IPS-18a (cell line): ENCODE data around the gene MAP1B.
A peak's percentile ranks its signal among the peaks of the same experiment; 100 is the strongest.

ENCODE experiments used
- H3K27ac ChIP-seq: one replicate; pipeline ENCODE4 v1.5.1; 2013; ENCODE audit warnings: low read length
- H3K27me3 ChIP-seq: one replicate; pipeline ENCODE4 v1.6.1; 2013; ENCODE audit warnings: mild to moderate bottlenecking, low read length; ENCODE audit not compliant: control insufficient read depth, insufficient read depth
- H3K36me3 ChIP-seq: one replicate; pipeline ENCODE4 v1.6.1; 2013; ENCODE audit warnings: low read depth, low read length; ENCODE audit not compliant: control insufficient read depth
- H3K4me1 ChIP-seq: one replicate; pipeline ENCODE4 v1.6.1; 2013; ENCODE audit warnings: low read depth, low read length; ENCODE audit not compliant: control insufficient read depth
- H3K4me3 ChIP-seq: one replicate; pipeline ENCODE4 v1.5.1; 2013; ENCODE audit warnings: low read length
- H3K9ac ChIP-seq: one replicate; pipeline ENCODE4 v1.6.1; 2013; ENCODE audit warnings: mild to moderate bottlenecking, low read length, moderate library complexity
- H3K9me3 ChIP-seq: one replicate; pipeline ENCODE4 v1.6.1; 2013; ENCODE audit warnings: low read depth, low read length; ENCODE audit not compliant: control insufficient read depth

Gene MAP1B

DNA sequence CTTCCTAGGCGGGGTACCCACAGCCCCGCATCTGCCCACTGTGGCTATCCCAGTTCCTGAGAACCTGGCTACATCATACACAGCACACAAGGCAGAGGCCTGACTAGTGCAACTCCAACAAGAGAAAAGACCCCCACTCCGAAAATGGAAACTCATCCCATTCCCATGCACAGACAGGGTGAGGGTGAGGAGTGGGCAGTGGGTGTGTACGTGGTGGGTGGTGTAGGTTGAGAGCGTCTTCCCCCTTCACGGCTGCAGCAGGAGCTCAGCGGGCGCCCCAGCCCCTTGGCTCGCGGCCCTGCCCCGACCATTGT, 501 bp upstream of the MAP1B start:
- Histone ChIP-seq H3K27me3 (no peaks in the 10 kb centered on the region), H3K27ac (peak overlapping the region; percentile 67), H3K4me1 (peaks cover 19% of the 10 kb centered on the region), H3K36me3 (no peaks in the 10 kb centered on the region), H3K9me3 (no peaks in the 10 kb centered on the region), H3K9ac (peak overlapping the region; percentile 90), H3K4me3 (peak overlapping the region; percentile 94)

DNA sequence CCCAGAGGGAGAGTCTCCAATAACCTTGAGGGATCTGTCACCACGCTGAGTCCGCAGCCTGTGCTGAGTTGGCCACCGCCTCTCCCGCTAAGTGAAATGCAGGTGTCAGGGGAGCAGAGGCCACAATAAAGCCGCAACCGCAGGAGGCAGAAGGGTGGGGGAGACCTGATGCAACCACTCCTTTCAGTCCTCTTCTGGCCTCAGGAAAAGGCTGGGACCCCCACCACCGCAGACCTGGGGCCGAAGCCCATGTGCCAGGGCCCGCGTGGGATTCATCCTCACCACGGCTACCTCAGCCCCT, 576 bp downstream of the MAP1B start:
- H3K9me3 ChIP-seq: no peaks in the 10 kb centered on the region
- H3K27me3 ChIP-seq: no peaks in the 10 kb centered on the region
- H3K4me3 ChIP-seq: peak overlapping the region; percentile 94
- H3K36me3 ChIP-seq: no peaks in the 10 kb centered on the region
- peak overlapping the region; percentile 90 for H3K9ac ChIP-seq
- peak overlapping the region; percentile 36 for H3K27ac ChIP-seq
- H3K4me1 ChIP-seq: peaks cover 19% of the 10 kb centered on the region

DNA sequence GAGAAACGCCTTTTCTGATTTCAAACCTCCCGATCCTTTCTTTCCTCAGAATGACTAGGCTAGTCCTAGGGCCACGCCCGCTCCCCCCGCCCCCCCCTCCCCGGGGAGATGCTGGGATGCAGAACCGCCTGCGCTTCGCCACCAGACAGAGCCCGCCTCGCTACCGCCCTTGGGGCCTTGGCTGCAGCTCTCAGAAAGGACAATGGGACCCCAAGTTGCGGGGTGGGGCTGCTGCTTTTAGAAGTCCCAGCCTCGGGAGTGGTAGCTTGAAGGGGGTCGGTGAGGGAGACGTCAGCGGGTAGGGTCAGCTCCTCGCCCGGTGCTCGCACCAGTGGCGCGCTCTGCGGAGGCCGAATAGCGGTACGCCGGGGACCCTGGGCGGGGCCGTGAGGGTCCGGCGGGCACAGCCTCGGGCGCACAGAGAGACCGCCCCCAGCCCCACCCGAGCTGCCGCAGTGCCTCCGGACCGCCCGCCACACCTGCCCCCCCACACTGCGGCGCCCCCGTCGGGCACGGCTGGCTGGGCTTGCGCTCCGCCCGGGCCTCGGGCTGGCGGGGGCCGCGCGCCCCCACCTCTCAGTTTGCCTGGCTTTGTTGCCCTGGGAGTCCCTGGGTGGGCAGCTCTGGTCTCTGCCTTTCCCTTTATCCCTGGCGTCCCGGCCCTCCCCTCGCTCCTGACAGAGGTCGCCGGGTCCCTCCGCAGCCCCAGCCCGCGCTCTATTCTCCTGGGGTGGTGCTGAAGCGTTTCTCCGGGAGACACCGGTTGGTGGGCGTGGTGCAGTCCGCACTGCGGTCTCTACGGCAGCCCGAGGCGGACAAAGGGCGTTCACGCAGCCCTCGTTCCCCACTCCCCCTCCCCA, 1.2 kb downstream of the MAP1B start:
- peak overlapping the region; percentile 36 for H3K27ac ChIP-seq
- no peaks in the 10 kb centered on the region for H3K36me3 ChIP-seq
- H3K9ac ChIP-seq: peak overlapping the region; percentile 90
- H3K9me3 ChIP-seq: no peaks in the 10 kb centered on the region
- H3K27me3 ChIP-seq: no peaks in the 10 kb centered on the region
- H3K4me1 ChIP-seq: peaks cover 19% of the 10 kb centered on the region
- peak overlapping the region; percentile 94 for H3K4me3 ChIP-seq

DNA sequence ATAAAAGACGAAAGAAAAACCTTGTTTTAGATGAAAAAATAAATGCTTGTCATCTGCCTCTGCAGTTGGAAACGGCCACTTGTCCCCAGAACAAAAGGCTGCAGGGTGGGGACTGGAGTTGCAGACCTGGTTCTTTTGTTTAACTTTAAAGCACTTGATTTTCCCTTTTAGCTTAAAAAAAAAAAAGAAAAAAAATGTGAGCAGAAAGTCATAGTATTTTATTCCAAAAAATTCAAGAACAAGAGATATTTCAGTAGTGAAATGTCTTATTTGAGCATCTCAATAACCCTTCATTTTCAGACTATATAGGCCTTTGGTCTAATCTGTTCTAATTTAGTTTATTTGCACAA, 1.8 kb downstream of the MAP1B start:
- H3K36me3 ChIP-seq: peaks cover 2% of the 10 kb centered on the region
- peak overlapping the region; percentile 90 for H3K9ac ChIP-seq
- H3K27ac ChIP-seq: no peak overlapping the region

DNA sequence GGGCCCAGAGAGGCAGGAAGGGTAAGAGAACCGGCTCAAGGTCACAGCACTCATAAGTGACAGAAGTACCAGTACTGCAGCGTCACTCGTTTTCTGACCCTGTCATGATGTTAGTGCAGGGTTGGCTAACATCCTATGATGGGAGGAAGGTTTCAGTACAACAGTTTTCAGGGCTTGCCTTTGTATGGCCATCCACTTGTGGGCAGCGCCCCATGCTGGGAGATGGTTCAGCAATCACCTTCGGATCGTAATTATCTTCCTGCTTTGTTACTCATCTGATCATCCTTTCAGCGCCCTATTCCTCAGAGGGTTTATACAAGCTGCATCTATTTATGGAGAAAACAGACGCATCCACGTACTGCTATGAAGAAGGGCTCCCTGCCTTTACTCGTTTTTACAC, 2.4 kb downstream of the MAP1B start:
- H3K4me1 ChIP-seq: peaks cover 19% of the 10 kb centered on the region
- H3K9me3 ChIP-seq: no peaks in the 10 kb centered on the region
- H3K27me3 ChIP-seq: no peaks in the 10 kb centered on the region
- no peak overlapping the region for H3K27ac ChIP-seq
- peak overlapping the region; percentile 90 for H3K9ac ChIP-seq
- H3K36me3 ChIP-seq: peaks cover 5% of the 10 kb centered on the region
- peak overlapping the region; percentile 94 for H3K4me3 ChIP-seq

More for the DNA sequence above, 1.8 kb downstream of the MAP1B start:
- Histone ChIP-seq H3K4me1 (peaks cover 19% of the 10 kb centered on the region), H3K9me3 (no peaks in the 10 kb centered on the region), H3K27me3 (no peaks in the 10 kb centered on the region), H3K4me3 (peak overlapping the region; percentile 94)

DNA sequence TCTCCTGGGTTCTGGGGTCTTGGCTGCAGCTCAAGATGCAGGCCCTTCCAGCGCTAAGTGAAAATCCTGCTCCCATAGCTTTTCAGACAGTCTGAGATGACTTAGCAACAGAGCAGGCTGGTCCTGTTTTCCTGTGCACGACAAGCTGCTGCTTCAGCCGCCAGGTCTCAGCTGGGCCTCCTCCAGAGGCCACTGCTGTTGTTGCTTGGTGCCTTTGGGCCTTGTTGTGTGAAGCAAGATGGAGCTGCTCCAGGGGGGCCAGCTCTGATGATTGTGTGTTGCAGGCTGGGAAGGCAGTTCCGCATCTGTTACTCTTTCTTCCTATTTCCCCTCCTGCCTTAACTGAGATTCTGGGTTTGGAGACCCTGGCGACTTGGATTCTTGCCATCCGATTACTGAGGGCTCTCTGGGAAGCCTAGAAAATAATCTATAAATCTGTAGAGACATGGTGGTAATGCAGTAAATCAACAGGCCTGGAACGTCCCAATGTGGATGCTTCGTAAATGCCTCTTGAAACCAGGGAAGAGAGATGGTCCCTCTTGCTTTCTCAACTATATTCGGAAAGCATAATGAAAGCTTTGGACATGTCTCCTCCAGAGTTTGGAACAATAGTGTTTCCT, 3.2 kb downstream of the MAP1B start:
- Histone ChIP-seq H3K4me3 (no peak overlapping the region), H3K9me3 (no peaks in the 10 kb centered on the region), H3K27ac (no peak overlapping the region), H3K36me3 (peaks cover 9% of the 10 kb centered on the region), H3K4me1 (peaks cover 19% of the 10 kb centered on the region), H3K27me3 (no peaks in the 10 kb centered on the region), H3K9ac (no peak overlapping the region)

DNA sequence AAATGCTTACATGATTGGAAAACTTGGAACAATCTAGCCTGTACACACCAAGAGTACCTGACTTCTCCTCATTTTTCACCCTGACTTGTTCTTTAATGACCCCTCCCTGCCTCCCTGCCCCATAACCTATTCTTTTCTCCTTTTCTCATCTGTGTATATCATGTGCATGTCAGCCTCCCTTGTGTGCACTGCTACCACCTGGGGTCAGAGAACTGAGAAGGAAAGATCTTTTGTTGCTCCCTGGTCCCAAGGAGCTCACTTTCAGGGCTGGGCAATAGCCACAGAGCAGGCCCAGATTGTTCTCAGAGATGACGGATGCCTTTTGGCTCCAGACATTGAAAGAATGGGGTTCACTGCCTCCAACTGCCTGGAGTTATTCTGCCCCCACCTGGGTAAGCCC, 5.1 kb downstream of the MAP1B start:
- Histone ChIP-seq H3K9me3 (no peaks in the 10 kb centered on the region), H3K9ac (no peak overlapping the region), H3K27ac (no peak overlapping the region), H3K4me1 (peaks cover 13% of the 10 kb centered on the region), H3K36me3 (peaks cover 27% of the 10 kb centered on the region), H3K4me3 (no peak overlapping the region), H3K27me3 (no peaks in the 10 kb centered on the region)

DNA sequence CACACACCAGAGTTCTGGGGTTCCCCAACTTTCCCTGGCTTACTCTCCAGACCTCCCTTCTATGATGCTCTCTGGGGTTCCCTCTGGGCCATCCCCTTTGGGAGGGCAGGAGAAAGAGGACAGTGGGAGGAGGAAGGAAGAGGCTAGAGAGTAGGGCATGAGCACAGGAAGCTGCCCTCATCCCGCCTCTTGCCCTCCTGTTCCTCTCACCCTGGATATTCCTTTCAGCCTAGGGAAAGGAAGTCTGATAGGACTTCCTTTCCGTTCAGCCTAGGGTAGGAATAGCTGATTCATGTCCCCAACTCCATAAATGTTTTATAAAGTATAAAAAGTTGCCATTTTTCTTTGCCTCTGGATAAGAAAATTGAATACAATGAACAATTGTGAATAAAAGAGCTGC, 7.4 kb downstream of the MAP1B start:
- Histone ChIP-seq H3K9me3 (no peaks in the 10 kb centered on the region), H3K27me3 (no peaks in the 10 kb centered on the region), H3K36me3 (peaks cover 46% of the 10 kb centered on the region), H3K4me3 (no peak overlapping the region), H3K4me1 (peaks cover 10% of the 10 kb centered on the region), H3K27ac (no peak overlapping the region), H3K9ac (no peak overlapping the region)

DNA sequence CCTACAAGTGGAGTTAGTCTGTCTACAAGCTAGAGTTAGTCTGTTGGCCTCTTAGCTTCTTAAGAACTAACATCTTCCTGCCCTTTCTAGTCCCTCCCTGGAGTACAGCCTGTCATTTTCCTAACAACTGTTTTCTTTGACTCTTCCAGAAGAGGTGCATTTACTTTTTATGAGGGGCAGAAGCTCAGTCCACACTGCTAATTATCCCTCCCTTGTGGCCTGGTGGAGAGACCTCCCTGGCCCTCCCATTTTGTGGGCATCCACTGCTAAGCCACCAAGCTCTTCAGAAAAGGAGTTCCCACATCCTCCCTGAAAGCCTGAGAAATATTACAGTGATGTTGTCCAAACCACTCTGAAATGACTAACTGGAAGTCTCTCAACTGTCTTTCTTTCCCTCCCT, 8.0 kb downstream of the MAP1B start:
- H3K36me3 ChIP-seq: peaks cover 46% of the 10 kb centered on the region

DNA sequence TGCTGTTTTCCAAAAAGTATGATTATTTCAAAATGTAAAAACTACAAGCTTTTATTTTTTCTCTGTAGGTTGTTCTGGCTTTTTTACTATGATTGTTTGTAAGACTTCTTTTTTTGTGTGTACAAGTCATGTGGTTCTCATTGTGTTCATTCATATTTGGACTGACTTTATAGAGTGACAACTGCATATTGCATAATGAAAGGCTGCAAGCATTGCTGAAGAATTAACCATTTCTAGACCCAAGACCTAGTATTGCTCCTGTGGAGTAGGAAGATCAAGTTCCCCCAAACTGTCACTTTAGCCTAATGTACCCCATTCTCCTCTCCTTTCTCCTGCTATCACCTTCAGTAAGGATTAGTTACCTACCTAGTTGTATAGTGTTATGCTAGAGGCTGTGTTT, 10.0 kb downstream of the MAP1B start:
- Histone ChIP-seq H3K36me3 (peaks cover 46% of the 10 kb centered on the region), H3K9ac (no peak overlapping the region), H3K4me1 (peaks cover 18% of the 10 kb centered on the region), H3K27ac (no peak overlapping the region), H3K4me3 (no peak overlapping the region), H3K27me3 (no peaks in the 10 kb centered on the region), H3K9me3 (no peaks in the 10 kb centered on the region)

More for the DNA sequence above, 8.0 kb downstream of the MAP1B start:
- Histone ChIP-seq H3K4me1 (peaks cover 4% of the 10 kb centered on the region), H3K9ac (no peak overlapping the region), H3K27me3 (no peaks in the 10 kb centered on the region), H3K9me3 (no peaks in the 10 kb centered on the region), H3K27ac (no peak overlapping the region), H3K4me3 (no peak overlapping the region)

DNA sequence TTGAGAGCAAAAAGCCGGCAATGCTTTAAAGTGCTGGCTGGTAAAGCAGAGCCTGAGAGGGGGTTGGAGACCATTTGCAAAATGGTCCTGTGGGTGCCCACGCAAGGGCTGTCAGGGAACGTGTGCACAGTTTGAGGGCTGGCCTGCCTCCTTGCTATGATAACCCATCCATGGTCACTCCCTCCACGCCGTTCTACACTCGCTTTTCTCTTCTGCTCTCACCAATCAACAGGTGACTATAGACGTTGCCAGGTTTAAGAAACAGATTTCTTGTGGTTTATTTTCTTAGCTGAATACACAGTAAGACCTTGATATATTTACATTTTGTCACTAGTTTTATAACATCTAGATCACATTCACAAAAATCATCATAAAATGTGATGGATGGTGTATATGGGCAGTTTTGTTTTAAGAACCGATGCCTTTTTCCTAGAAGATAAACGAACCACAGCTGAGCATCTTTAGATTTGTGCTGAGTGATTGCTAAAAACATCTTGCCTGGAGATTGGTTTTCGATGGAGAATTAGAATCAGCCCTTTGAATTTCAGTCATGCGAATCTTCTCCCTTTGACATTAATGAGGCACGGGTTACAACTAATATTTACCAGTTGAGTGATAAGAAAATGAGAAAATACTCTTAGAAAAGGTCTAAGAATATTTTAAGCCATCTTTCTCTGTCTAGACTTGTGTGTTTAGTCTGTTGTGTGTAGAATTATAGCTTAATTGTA, 13.9 kb downstream of the MAP1B start:
- Histone ChIP-seq H3K9ac (no peak overlapping the region), H3K27ac (no peak overlapping the region), H3K36me3 (peaks cover 30% of the 10 kb centered on the region), H3K27me3 (no peaks in the 10 kb centered on the region), H3K9me3 (no peaks in the 10 kb centered on the region), H3K4me3 (peak overlapping the region; percentile 8), H3K4me1 (peaks cover 48% of the 10 kb centered on the region)
